Mesothelial cell of epicardium (in vitro differentiated cells): ENCODE data around the gene KICS2. TPM values are rescaled to one million over a fixed set of nuclear protein-coding genes. Genes with fewer than 3 reads are reported as not detected.
"Not testable (repeated sequence)": the region's sequence is repeated elsewhere in the genome, so short reads cannot be mapped to it uniquely, and the experiment has no call there.

Experiments
- DNase-seq, 2 experiments: peaks; one replicate each; pipeline ENCODE4 v3.0.0; 2021; ENCODE audit warnings: low spot score in 2 of 2; ENCODE audit not compliant: unreplicated experiment in 2 of 2
- H3K27ac Mint-ChIP-seq: 2 replicates; pipeline ENCODE4 v1.8.0; 2021; ENCODE audit warnings: mixed read lengths
- H3K27me3 Mint-ChIP-seq: 2 replicates; pipeline ENCODE4 v1.8.0; 2021; ENCODE audit warnings: low read depth, mixed read lengths
- H3K36me3 Mint-ChIP-seq: 2 replicates; pipeline ENCODE4 v1.8.0; 2021; ENCODE audit warnings: mixed read lengths
- H3K4me1 Mint-ChIP-seq: 2 replicates; pipeline ENCODE4 v1.8.0; 2021; ENCODE audit warnings: mixed read lengths
- H3K4me3 Mint-ChIP-seq: 2 replicates; pipeline ENCODE4 v1.8.0; 2021; ENCODE audit warnings: mild to moderate bottlenecking, moderate library complexity, mixed read lengths
- H3K9me3 Mint-ChIP-seq: 2 replicates; pipeline ENCODE4 v1.8.0; 2021; ENCODE audit warnings: mixed read lengths
- total RNA-seq: library from RNA; stranded (reverse); gene quantifications from 3 replicates; pipeline ENCODE4 v1.2.1, GENCODE V29; 2021
- TF ChIP-seq, protein P1 (sequence below): fragments of 200-600 bp; sonication (generic); IDR thresholded peaks from one replicate; pipeline ENCODE4 v1.5.0; 2021; ENCODE audit warnings: antibody characterized with exemption; ENCODE audit not compliant: unreplicated experiment

The KICS2 gene
- total RNA-seq, 1 donor from 2014 or later, result 7.2 TPM

DNA sequence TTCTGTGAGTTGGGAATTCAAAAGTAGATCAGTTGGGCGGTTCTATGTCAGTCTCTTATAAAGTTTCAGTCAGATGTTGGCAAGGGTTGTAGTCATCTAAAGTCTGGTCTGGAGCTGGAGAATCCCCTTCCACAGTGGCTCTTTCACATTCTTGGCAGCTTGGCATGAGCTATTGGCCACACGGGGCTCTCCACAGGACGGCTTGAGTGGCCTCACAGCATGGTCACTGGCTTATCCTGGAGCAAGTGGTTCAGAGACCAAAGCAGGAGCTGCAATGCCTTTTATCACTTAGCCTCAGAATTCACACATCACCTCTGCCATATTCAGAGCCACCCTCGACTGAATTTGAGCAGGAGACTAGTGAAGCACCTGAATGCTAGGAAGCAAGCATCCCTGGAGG lies 7.1 kb upstream of the KICS2 start:
- H3K4me3 Mint-ChIP-seq, result no peak overlapping the region
- H3K4me1 Mint-ChIP-seq, result no peaks in the 10 kb centered on the region
- TF ChIP-seq, protein P1, sequence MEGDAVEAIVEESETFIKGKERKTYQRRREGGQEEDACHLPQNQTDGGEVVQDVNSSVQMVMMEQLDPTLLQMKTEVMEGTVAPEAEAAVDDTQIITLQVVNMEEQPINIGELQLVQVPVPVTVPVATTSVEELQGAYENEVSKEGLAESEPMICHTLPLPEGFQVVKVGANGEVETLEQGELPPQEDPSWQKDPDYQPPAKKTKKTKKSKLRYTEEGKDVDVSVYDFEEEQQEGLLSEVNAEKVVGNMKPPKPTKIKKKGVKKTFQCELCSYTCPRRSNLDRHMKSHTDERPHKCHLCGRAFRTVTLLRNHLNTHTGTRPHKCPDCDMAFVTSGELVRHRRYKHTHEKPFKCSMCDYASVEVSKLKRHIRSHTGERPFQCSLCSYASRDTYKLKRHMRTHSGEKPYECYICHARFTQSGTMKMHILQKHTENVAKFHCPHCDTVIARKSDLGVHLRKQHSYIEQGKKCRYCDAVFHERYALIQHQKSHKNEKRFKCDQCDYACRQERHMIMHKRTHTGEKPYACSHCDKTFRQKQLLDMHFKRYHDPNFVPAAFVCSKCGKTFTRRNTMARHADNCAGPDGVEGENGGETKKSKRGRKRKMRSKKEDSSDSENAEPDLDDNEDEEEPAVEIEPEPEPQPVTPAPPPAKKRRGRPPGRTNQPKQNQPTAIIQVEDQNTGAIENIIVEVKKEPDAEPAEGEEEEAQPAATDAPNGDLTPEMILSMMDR, result no peak
- H3K36me3 Mint-ChIP-seq, result no peaks in the 10 kb centered on the region
- H3K9me3 Mint-ChIP-seq, result peaks cover 4% of the 10 kb centered on the region
- no peak for DNase-seq
- no peak overlapping the region for H3K27ac Mint-ChIP-seq
- peaks cover 15% of the 10 kb centered on the region for H3K27me3 Mint-ChIP-seq

DNA sequence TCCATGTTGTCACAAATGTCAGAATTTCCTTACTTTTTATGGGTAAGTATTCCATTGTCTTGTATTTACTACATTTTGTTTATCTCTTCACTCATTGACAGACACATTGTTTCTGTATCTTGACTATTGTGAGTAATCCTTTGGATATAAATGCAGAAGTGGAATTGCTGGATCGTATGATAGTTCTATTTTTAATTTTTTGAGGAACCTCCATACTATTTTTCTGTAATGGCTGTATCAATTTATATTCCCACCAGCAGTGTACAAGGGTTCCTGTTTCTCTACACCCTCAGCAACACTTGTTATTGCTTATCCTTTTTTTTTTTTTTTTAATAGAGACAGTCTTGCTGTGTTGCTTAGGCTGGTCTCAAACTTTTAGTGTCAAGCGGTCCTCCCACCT lies 3.5 kb upstream of the KICS2 start:
- no peaks in the 10 kb centered on the region for H3K36me3 Mint-ChIP-seq
- H3K4me1 Mint-ChIP-seq, result peaks cover 9% of the 10 kb centered on the region
- peaks cover 15% of the 10 kb centered on the region for H3K27me3 Mint-ChIP-seq
- peaks cover 4% of the 10 kb centered on the region for H3K9me3 Mint-ChIP-seq
- no peak for DNase-seq
- TF ChIP-seq, protein P1, result no peak
- no peak overlapping the region for H3K4me3 Mint-ChIP-seq
- no peak overlapping the region for H3K27ac Mint-ChIP-seq

DNA sequence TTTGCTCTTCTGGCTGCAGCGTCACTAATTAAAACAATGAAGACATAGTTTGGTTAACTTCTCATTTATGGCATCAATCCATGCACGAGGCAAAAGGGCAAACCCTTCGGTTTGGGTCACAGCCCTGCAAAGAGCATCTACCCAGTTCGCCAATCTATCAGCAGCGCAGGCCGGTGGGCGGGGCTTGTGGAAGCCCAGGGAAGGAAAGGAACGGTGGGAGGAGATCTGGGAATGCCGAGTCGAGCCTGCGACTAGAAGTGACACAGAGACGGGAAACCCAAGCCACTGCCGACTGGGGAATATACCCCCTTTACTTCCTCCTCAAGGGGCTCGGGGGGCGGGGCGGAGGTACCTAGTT lies 466 bp downstream of the KICS2 start:
- Mint-ChIP-seq H3K4me3 (peak overlapping the region; percentile 78), H3K36me3 (no peaks in the 10 kb centered on the region), H3K9me3 (no peaks in the 10 kb centered on the region), H3K4me1 (peaks cover 15% of the 10 kb centered on the region), H3K27me3 (peaks cover 11% of the 10 kb centered on the region), H3K27ac (peak overlapping the region; percentile 88)
- TF ChIP-seq, protein P1, result no peak
- peak; percentile 63 to 82 for DNase-seq

DNA sequence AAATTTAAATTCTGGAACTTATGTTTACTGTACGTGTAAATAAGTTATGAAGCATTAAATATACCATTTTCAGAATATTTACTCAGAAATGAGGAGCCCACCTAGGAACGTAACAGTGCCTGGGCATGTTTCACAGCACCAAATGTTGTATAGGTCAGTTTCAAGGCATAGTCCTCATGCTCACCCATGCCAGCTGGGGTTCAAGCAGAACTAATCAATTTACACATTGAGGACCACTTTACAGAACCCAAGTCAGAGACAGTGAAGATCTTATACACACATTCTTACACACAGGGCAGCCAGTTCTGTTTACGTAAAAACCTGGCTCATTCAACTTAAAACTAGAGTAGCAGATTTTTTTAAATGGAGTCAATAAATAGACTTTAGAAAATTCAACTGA lies 2.0 kb downstream of the KICS2 start:
- H3K4me3 Mint-ChIP-seq, result no peak overlapping the region
- no peak for DNase-seq
- peaks cover 15% of the 10 kb centered on the region for H3K4me1 Mint-ChIP-seq
- no peak overlapping the region for H3K27ac Mint-ChIP-seq
- H3K9me3 Mint-ChIP-seq, result no peaks in the 10 kb centered on the region
- peaks cover 1% of the 10 kb centered on the region for H3K27me3 Mint-ChIP-seq
- H3K36me3 Mint-ChIP-seq, result no peaks in the 10 kb centered on the region
- TF ChIP-seq, protein P1, result no peak

DNA sequence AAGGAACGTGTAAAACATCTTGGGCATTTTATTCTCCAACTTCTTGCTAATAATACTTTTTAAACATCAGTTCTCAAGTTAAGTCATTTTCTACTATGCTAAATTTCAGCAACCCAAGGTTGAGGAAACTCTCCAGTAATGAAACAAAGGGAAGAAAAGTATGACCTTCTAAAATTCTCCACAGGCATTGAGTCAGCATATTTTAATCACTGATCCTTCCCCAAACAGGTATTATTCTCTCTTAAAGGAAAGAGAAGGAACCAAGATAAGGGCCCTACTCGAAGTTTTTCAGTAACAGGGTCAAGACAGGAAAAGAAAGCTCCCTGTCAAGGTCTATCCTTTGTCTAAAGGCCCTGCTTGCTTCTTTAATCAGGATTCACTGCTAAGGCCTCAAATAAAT lies 3.0 kb downstream of the KICS2 start:
- TF ChIP-seq, protein P1, result no peak
- Mint-ChIP-seq H3K27ac (peak overlapping the region; percentile 47), H3K36me3 (no peaks in the 10 kb centered on the region), H3K27me3 (no peaks in the 10 kb centered on the region), H3K9me3 (no peaks in the 10 kb centered on the region), H3K4me1 (peaks cover 15% of the 10 kb centered on the region), H3K4me3 (no peak overlapping the region)
- DNase-seq, result no peak

DNA sequence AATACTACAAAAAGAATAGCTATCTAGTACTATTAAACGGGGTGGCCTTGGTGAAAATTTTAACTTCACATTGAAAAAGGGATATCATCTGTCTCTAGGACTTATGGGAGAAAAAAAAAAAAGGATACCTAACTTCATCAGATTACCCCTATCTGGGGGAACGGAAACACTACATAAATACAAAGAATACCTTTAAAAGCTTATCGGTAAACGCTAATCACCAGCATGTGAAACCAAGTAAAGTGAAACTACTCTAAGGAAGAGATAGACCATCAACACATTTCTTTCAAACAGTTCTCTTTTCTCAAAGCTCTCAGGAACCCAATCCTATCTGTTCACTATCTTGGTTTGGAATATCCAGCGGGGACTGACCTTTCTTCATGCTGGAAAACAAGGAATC lies 3.5 kb downstream of the KICS2 start:
- Mint-ChIP-seq H3K27ac (no peak overlapping the region), H3K27me3 (no peaks in the 10 kb centered on the region), H3K36me3 (peaks cover 5% of the 10 kb centered on the region), H3K4me1 (peaks cover 15% of the 10 kb centered on the region), H3K9me3 (no peaks in the 10 kb centered on the region), H3K4me3 (no peak overlapping the region)
- TF ChIP-seq, protein P1, result no peak
- no peak for DNase-seq

DNA sequence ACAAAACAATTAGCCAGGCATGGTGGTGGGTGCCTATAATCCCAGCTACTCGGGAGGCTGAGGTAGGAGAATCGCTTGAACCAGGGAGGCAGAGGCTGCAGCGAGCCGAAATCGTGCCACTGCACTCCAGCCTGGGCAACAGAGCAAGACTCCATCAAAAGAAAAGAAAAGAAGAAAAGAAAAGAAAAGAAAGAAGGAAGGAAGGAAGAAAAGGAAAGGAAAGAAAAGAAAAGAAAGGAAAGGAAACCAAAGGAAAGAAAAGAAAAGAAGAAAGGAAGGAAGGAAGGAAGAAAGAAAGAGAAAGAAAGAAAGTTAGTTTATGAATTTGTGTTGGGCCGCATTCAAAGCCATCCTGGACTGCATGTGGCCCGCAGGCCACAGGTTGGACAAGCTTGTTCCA lies 4.5 kb downstream of the KICS2 start:
- not testable (repeated sequence) for H3K27me3 Mint-ChIP-seq, H3K27ac Mint-ChIP-seq, DNase-seq, H3K36me3 Mint-ChIP-seq, H3K4me3 Mint-ChIP-seq, H3K9me3 Mint-ChIP-seq
- peaks cover 14% of the 10 kb centered on the region for H3K4me1 Mint-ChIP-seq
